KMS-11 (cell line): ENCODE data around the gene TRERF1.

ENCODE experiments used
- H2AFZ ChIP-seq: fragments of 200-600 bp; sonication (generic); 2 replicates; pipeline ENCODE4 v1.6.1; 2016; ENCODE audit warnings: antibody characterized with exemption, mixed run types, low read depth
- H3K27ac ChIP-seq: fragments of 200-600 bp; sonication (generic); 2 replicates; pipeline ENCODE4 v1.6.1; 2016; ENCODE audit warnings: mild to moderate bottlenecking, mixed run types
- H3K27me3 ChIP-seq: fragments of 200-600 bp; sonication (generic); 2 replicates; pipeline ENCODE4 v1.6.1; 2017; ENCODE audit warnings: mild to moderate bottlenecking, low read depth, mixed run types, moderate library complexity; ENCODE audit not compliant: insufficient read depth
- H3K36me3 ChIP-seq: fragments of 200-600 bp; sonication (generic); 2 replicates; pipeline ENCODE4 v1.6.1; 2017; ENCODE audit warnings: mild to moderate bottlenecking, mixed run types; ENCODE audit not compliant: insufficient read depth
- H3K4me1 ChIP-seq: fragments of 200-600 bp; sonication (generic); 2 replicates; pipeline ENCODE4 v1.6.1; 2016; ENCODE audit warnings: mild to moderate bottlenecking, low read depth, mixed run types; ENCODE audit not compliant: poor library complexity, severe bottlenecking
- H3K4me2 ChIP-seq: fragments of 200-600 bp; sonication (generic); 2 replicates; pipeline ENCODE4 v1.7.0; 2016; ENCODE audit warnings: mild to moderate bottlenecking, mixed run types
- H3K4me3 ChIP-seq: fragments of 200-600 bp; sonication (generic); IDR thresholded peaks from 2 replicates; pipeline ENCODE4 v1.6.1; 2017; ENCODE audit warnings: low read depth, low read length, mixed read lengths; ENCODE audit not compliant: insufficient read depth
- H3K79me2 ChIP-seq: fragments of 200-600 bp; sonication (generic); 2 replicates; pipeline ENCODE4 v1.6.1; 2016; ENCODE audit warnings: low read depth, mixed run types; ENCODE audit not compliant: insufficient read depth
- H3K9ac ChIP-seq: fragments of 200-600 bp; sonication (generic); 2 replicates; pipeline ENCODE4 v1.6.1; 2016; ENCODE audit warnings: mild to moderate bottlenecking, mixed run types
- H4K20me1 ChIP-seq: fragments of 200-600 bp; sonication (generic); 2 replicates; pipeline ENCODE4 v1.6.1; 2016; ENCODE audit warnings: mild to moderate bottlenecking, mixed run types; ENCODE audit not compliant: insufficient read depth
- CTCF ChIP-seq: fragments of 200-600 bp; sonication (generic); conservative IDR thresholded peaks from 2 replicates; pipeline ENCODE4 v1.6.1; 2017; ENCODE audit warnings: low read depth, mild to moderate bottlenecking, antibody characterized with exemption, low read length, moderate library complexity, mixed read lengths

Gene TRERF1

GRCh38 chr6:42368181-42368580, 83.5 kb downstream of the TRERF1 start:
- H3K4me3 ChIP-seq, result no peak overlapping the region
- no peaks in the 10 kb centered on the region for H3K79me2 ChIP-seq
- no peak for TF ChIP-seq CTCF
- H2AFZ ChIP-seq, result no peak overlapping the region
- H3K27me3 ChIP-seq, result no peaks in the 10 kb centered on the region
- H3K4me2 ChIP-seq, result no peak overlapping the region
- no peaks in the 10 kb centered on the region for H3K36me3 ChIP-seq
- no peaks in the 10 kb centered on the region for H4K20me1 ChIP-seq
- peaks cover 13% of the 10 kb centered on the region for H3K4me1 ChIP-seq
- no peak overlapping the region for H3K9ac ChIP-seq
- no peak overlapping the region for H3K27ac ChIP-seq

GRCh38 chr6:42367353-42368011, 84.2 kb downstream of the TRERF1 start:
- Histone ChIP-seq H3K4me3 (no peak overlapping the region), H3K79me2 (no peaks in the 10 kb centered on the region), H3K27me3 (no peaks in the 10 kb centered on the region), H3K4me1 (peaks cover 13% of the 10 kb centered on the region), H3K4me2 (no peak overlapping the region), H4K20me1 (no peaks in the 10 kb centered on the region), H2AFZ (no peak overlapping the region), H3K36me3 (no peaks in the 10 kb centered on the region), H3K27ac (no peak overlapping the region), H3K9ac (no peak overlapping the region)
- no peak for TF ChIP-seq CTCF

DNA sequence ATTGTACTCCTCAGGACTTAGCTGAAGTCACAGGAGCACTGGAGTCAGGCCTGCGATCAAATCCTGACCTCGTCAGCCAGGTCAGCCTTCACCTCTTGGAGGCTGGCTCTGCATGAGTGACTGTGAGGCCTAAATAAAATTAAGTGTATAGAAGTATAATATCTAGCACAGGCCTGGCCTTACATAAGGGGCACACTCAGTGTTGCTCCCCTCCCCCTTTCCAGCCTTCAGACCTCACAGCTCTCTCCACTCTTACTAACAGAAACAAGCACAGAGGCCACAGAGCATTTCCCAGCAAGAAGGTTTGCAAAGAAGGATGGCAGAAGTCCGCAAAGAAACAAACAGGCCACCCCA, 84.8 kb downstream of the TRERF1 start:
- no peaks in the 10 kb centered on the region for H3K36me3 ChIP-seq
- no peaks in the 10 kb centered on the region for H3K79me2 ChIP-seq
- no peak overlapping the region for H3K27ac ChIP-seq
- no peaks in the 10 kb centered on the region for H4K20me1 ChIP-seq
- peaks cover 13% of the 10 kb centered on the region for H3K4me1 ChIP-seq
- no peak overlapping the region for H3K4me2 ChIP-seq
- no peaks in the 10 kb centered on the region for H3K27me3 ChIP-seq
- no peak overlapping the region for H2AFZ ChIP-seq
- no peak overlapping the region for H3K9ac ChIP-seq
- TF ChIP-seq CTCF, result no peak
- H3K4me3 ChIP-seq, result no peak overlapping the region

DNA sequence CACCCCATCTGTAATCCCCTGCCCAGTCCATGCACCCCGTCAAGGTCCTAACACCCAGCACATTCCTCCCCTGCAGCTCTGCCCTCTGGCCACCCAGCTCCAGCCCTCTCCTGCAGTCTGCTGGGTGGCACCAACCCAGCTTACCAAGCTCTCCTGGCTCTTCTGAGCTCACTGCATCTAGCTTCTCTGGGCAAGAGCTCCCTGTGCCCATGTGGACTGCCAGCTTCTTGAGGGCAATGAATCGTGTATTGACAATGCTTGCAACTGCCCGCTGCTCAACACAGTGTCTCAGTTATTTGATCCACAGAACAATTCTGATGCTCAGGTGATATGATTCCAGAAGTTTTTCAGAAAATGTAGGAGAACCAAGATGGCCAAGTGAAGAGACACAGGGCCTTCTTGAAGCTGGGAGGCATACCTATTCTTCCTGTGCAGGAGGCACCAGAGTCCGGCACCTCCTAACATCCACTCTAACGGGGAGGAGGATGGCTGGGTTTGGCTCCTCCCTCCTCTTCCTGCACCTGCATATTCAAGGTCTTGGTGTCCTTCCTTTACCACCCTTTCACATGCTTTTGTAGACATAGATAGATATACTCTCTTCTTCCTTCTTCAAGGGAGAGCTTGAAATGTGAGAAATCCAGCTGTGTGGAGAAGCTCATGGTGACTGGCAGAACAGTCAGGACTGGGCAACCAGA, 85.6 kb downstream of the TRERF1 start:
- Histone ChIP-seq H3K4me3 (no peak overlapping the region), H3K4me2 (no peak overlapping the region)

More for the DNA sequence above, 85.6 kb downstream of the TRERF1 start:
- H4K20me1 ChIP-seq, result no peaks in the 10 kb centered on the region
- H3K27me3 ChIP-seq, result no peaks in the 10 kb centered on the region
- H3K4me1 ChIP-seq, result peaks cover 13% of the 10 kb centered on the region
- H2AFZ ChIP-seq, result no peak overlapping the region
- no peaks in the 10 kb centered on the region for H3K79me2 ChIP-seq
- no peaks in the 10 kb centered on the region for H3K36me3 ChIP-seq
- H3K27ac ChIP-seq, result no peak overlapping the region
- no peak overlapping the region for H3K9ac ChIP-seq
- TF ChIP-seq CTCF, result no peak
